ENCODE results near the gene CFH.
"Not testable (repeated sequence)": the region's sequence is repeated elsewhere in the genome, so short reads cannot be mapped to it uniquely, and the experiment has no call there.

The CFH gene

DNA sequence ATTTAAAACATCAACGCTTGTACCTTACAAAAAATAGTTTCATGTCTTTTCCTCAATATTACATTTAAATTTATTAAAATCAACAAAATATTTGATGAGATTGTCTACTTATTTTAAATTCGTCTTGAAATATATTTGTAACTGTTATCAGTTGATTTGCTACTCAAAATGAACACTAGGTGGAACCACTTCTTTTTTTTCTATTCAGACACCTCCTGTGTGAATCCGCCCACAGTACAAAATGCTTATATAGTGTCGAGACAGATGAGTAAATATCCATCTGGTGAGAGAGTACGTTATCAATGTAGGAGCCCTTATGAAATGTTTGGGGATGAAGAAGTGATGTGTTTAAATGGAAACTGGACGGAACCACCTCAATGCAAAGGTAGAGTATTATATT lies 91.4 kb downstream of the CFH start:
- not testable (repeated sequence) for H3K9me3 ChIP-seq (ENCODE audit: insufficient read depth, low read depth, low read length); H3K36me3 ChIP-seq (ENCODE audit: control insufficient read depth in 1 of 2, insufficient read depth in 2 of 2, low read length in 2 of 2); H3K9ac ChIP-seq (ENCODE audit: low read length); H3K4ac ChIP-seq (ENCODE audit: low read depth, low read length); H3K79me1 ChIP-seq (ENCODE audit: low read length); H4K8ac ChIP-seq (ENCODE audit: low read depth, low read length); H3K79me2 ChIP-seq (ENCODE audit: control insufficient read depth, insufficient read depth, low read length, poor library complexity); H3K27me3 ChIP-seq (ENCODE audit: insufficient read depth, low read length); H3K27ac ChIP-seq (ENCODE audit: low read depth, low read length); H3K14ac ChIP-seq (ENCODE audit: low read length); H2AK5ac ChIP-seq (ENCODE audit: low read length); H2BK120ac ChIP-seq (ENCODE audit: insufficient read depth, low read length, poor library complexity); H3K18ac ChIP-seq (ENCODE audit: low read length); H4K91ac ChIP-seq (ENCODE audit: low read depth, low read length); H2AFZ ChIP-seq (ENCODE audit: insufficient read depth, low read length, poor library complexity); H3K4me2 ChIP-seq (ENCODE audit: low read length); H3K4me3 ChIP-seq (ENCODE audit: low read depth, low read length); H2BK12ac ChIP-seq (ENCODE audit: low read length); H4K12ac ChIP-seq (ENCODE audit: low read depth, low read length); H3K4me1 ChIP-seq (ENCODE audit: control insufficient read depth in 1 of 2, insufficient read depth in 2 of 2, low read length in 2 of 2); H3K23ac ChIP-seq (ENCODE audit: low read length); H2BK5ac ChIP-seq (ENCODE audit: low read depth, low read length, poor library complexity)
- peak; percentile 5 to 56 for DNase-seq
- no CpG with 5 or more reads among the region's 6 CpGs for WGBS (ENCODE audit: extremely low coverage, insufficient coverage, insufficient read length)

DNA sequence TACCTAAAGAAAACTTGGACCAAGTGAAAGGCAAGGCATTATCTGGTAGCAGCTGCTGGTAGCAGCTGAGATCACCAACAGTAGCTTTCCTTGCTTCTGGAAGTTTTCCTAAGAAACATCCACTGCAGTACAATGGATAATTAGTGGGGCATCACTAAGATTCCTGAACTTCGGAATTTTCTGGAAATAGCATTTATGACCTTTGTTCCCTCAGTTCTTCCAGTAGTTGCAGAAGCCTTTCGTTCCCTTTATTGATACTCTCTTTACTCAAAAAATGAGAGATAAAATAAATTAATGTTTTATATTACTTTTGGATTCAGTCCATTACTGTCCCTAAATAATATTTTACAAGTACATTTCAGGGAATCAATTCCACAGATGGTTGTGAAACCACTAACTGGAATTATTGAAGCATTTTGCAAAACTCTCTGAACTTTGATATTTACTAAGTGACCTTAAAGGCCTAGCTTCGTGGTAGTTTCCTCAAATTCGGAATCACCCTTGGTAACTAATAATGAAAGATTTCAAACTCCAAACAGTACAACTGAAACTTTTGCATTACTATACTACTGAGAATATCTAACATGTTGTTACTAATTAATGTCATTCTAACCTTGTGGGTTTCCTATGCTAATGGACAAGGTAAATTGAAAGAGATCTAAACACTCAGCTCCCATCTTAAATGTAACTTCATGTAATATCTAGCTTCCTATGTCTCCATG lies 113.3 kb downstream of the CFH start:
- whole genome bisulfite sequencing (ENCODE audit: extremely low coverage, insufficient coverage, insufficient read length), result no CpG with 5 or more reads among the region's 4 CpGs
- H3K79me1 ChIP-seq (ENCODE audit: low read length); H4K91ac ChIP-seq (ENCODE audit: low read depth, low read length); H3K79me2 ChIP-seq (ENCODE audit: control insufficient read depth, insufficient read depth, low read length, poor library complexity); H2BK12ac ChIP-seq (ENCODE audit: low read length); H2AFZ ChIP-seq (ENCODE audit: insufficient read depth, low read length, poor library complexity); H2BK5ac ChIP-seq (ENCODE audit: low read depth, low read length, poor library complexity); H3K36me3 ChIP-seq (ENCODE audit: control insufficient read depth in 1 of 2, insufficient read depth in 2 of 2, low read length in 2 of 2); H3K14ac ChIP-seq (ENCODE audit: low read length); H3K4ac ChIP-seq (ENCODE audit: low read depth, low read length); H3K4me1 ChIP-seq (ENCODE audit: control insufficient read depth in 1 of 2, insufficient read depth in 2 of 2, low read length in 2 of 2); H3K18ac ChIP-seq (ENCODE audit: low read length); H2AK5ac ChIP-seq (ENCODE audit: low read length); DNase-seq; H3K27me3 ChIP-seq (ENCODE audit: insufficient read depth, low read length); H2BK120ac ChIP-seq (ENCODE audit: insufficient read depth, low read length, poor library complexity); H3K9me3 ChIP-seq (ENCODE audit: insufficient read depth, low read depth, low read length); H3K4me2 ChIP-seq (ENCODE audit: low read length); H3K27ac ChIP-seq (ENCODE audit: low read depth, low read length); H3K4me3 ChIP-seq (ENCODE audit: low read depth, low read length); H4K8ac ChIP-seq (ENCODE audit: low read depth, low read length); H4K12ac ChIP-seq (ENCODE audit: low read depth, low read length); H3K9ac ChIP-seq (ENCODE audit: low read length); H3K23ac ChIP-seq (ENCODE audit: low read length): not testable (repeated sequence)

DNA sequence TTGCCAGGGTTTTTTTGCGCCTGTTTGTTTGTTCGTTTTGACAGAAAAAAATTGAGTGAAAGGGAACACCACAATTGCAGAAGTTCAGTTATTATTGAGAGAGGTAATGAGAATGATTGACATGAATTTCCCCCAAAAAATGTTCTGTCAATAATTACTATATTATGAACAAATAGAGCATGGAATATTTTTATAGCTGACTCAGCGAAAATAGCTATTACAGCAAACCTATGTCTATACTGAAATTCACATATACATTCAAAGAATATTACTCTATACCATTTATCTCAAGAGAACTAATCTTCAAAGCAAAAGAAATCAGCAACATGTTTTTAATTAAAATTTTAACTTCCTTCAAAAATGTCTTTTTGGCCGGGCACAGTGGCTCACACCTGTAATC lies 118.0 kb downstream of the CFH start:
- H3K18ac ChIP-seq (ENCODE audit: low read length), result not testable (repeated sequence)

DNA sequence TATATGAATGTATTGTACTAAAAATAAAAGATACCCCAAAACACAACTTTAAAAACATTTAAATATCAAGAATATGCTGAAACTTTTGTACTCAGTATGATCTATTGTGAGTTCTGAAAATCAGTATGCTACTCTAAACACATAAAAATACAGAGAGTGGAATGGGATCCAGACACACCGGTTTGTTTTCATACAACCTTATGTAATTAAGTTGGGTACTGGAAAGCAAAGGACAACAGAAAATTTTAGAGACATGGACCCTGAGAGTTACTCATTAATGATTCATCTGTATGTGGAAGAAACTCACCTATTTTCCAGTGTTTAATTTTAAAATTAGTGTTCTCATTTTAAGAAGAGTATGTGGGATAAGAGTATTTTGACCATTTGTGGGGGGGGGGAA lies 121.9 kb downstream of the CFH start:
- no peak overlapping the region for H3K18ac ChIP-seq (ENCODE audit: low read length)
- no peak overlapping the region for H3K9ac ChIP-seq (ENCODE audit: low read length)
- H3K14ac ChIP-seq (ENCODE audit: low read length), result no peak overlapping the region
- no peak overlapping the region for H4K12ac ChIP-seq (ENCODE audit: low read depth, low read length)
- no peaks in the 10 kb centered on the region for H3K36me3 ChIP-seq (ENCODE audit: control insufficient read depth in 1 of 2, insufficient read depth in 2 of 2, low read length in 2 of 2)
- H3K79me2 ChIP-seq (ENCODE audit: control insufficient read depth, insufficient read depth, low read length, poor library complexity), result no peaks in the 10 kb centered on the region
- H4K8ac ChIP-seq (ENCODE audit: low read depth, low read length), result no peak overlapping the region
- DNase-seq, result no peak
- H2BK120ac ChIP-seq (ENCODE audit: insufficient read depth, low read length, poor library complexity), result no peak overlapping the region
- H3K4me2 ChIP-seq (ENCODE audit: low read length), result no peak overlapping the region
- no peaks in the 10 kb centered on the region for H3K9me3 ChIP-seq (ENCODE audit: insufficient read depth, low read depth, low read length)
- no peaks in the 10 kb centered on the region for H3K27me3 ChIP-seq (ENCODE audit: insufficient read depth, low read length)
- no peak overlapping the region for H4K91ac ChIP-seq (ENCODE audit: low read depth, low read length)
- H3K4me3 ChIP-seq (ENCODE audit: low read depth, low read length), result no peak overlapping the region
- H3K4me1 ChIP-seq (ENCODE audit: control insufficient read depth in 1 of 2, insufficient read depth in 2 of 2, low read length in 2 of 2), result no peaks in the 10 kb centered on the region
- H2AFZ ChIP-seq (ENCODE audit: insufficient read depth, low read length, poor library complexity), result no peak overlapping the region
- H3K23ac ChIP-seq (ENCODE audit: low read length), result no peak overlapping the region
- H3K27ac ChIP-seq (ENCODE audit: low read depth, low read length), result no peak overlapping the region
- WGBS (ENCODE audit: extremely low coverage, insufficient coverage, insufficient read length), result no CpG with 5 or more reads among the region's 1 CpG
- no peaks in the 10 kb centered on the region for H3K79me1 ChIP-seq (ENCODE audit: low read length)
- no peak overlapping the region for H3K4ac ChIP-seq (ENCODE audit: low read depth, low read length)
- no peak overlapping the region for H2AK5ac ChIP-seq (ENCODE audit: low read length)
- no peak overlapping the region for H2BK5ac ChIP-seq (ENCODE audit: low read depth, low read length, poor library complexity)
- H2BK12ac ChIP-seq (ENCODE audit: low read length), result no peak overlapping the region

More for the DNA sequence above, 118.0 kb downstream of the CFH start:
- not testable (repeated sequence) for H3K9ac ChIP-seq (ENCODE audit: low read length); H3K27me3 ChIP-seq (ENCODE audit: insufficient read depth, low read length); H3K4me3 ChIP-seq (ENCODE audit: low read depth, low read length); H2BK12ac ChIP-seq (ENCODE audit: low read length); H3K23ac ChIP-seq (ENCODE audit: low read length); H3K79me2 ChIP-seq (ENCODE audit: control insufficient read depth, insufficient read depth, low read length, poor library complexity); H2BK120ac ChIP-seq (ENCODE audit: insufficient read depth, low read length, poor library complexity); H2BK5ac ChIP-seq (ENCODE audit: low read depth, low read length, poor library complexity); H3K4me1 ChIP-seq (ENCODE audit: control insufficient read depth in 1 of 2, insufficient read depth in 2 of 2, low read length in 2 of 2); DNase-seq; H3K4ac ChIP-seq (ENCODE audit: low read depth, low read length); H3K9me3 ChIP-seq (ENCODE audit: insufficient read depth, low read depth, low read length); H3K27ac ChIP-seq (ENCODE audit: low read depth, low read length); H2AFZ ChIP-seq (ENCODE audit: insufficient read depth, low read length, poor library complexity); H4K12ac ChIP-seq (ENCODE audit: low read depth, low read length); H2AK5ac ChIP-seq (ENCODE audit: low read length); H4K8ac ChIP-seq (ENCODE audit: low read depth, low read length); H4K91ac ChIP-seq (ENCODE audit: low read depth, low read length); H3K4me2 ChIP-seq (ENCODE audit: low read length); H3K36me3 ChIP-seq (ENCODE audit: control insufficient read depth in 1 of 2, insufficient read depth in 2 of 2, low read length in 2 of 2); H3K14ac ChIP-seq (ENCODE audit: low read length); H3K79me1 ChIP-seq (ENCODE audit: low read length)
- no CpG with 5 or more reads among the region's 4 CpGs for WGBS (ENCODE audit: extremely low coverage, insufficient coverage, insufficient read length)
